NCI-H128 (cell line): Measurements from ENCODE around the gene FAM25A.

ENCODE experiments used
- DNase-seq: peaks from one replicate; lab custom pipeline; 2025; ENCODE audit not compliant: unreplicated experiment; lab: John Stamatoyannopoulos, UW

FAM25A gene

DNA sequence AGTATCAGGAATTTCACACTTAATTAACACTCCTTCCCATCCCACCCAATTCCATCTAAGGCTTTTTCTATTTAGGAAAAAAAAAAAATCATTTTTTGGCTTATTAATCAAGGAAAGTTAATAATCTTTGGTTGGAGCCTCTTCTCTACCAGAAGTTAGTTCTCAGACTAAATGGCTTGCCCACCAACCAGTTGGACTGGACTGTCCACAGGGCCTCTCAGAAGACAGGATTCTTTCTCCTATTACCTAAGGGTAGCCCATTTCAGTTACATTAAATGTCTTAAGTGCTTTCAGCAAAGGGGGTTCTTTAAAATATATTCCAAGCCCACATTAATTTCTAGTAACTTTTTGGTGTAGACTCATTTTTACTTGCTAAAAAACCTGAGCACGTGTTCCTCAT lies 39.3 kb downstream of the FAM25A start:
- DNase-seq, result no peak

DNA sequence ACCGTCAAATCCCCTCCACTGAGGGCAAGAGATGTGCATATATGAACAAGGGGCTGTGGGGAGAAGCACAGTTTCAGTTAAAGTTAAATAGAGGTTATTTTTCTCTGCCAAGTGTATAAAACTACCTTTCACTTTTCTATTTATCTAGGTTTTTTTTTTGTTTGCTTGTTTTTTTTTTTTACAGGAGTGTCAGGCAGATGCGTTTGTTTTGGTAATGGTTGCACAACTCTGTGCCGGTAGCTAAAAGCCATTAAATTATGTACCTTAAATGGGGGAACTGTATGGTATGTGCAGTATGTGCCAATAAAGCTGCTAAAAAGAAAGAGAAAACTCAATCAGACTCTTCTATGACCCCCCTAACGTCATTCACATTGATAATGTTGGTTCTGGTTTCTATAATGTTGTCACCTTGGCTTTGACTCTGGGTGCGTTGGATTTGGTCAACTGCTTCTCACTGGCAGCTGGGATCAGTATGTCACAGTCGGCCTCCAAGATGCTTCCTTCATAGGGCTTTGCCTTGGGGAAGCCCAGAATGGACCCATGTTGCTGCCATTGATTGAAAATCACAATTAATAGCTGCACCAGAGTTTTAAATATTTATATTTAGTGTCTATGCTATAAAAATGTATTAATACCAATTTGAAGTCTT lies 40.3 kb downstream of the FAM25A start:
- no peak for DNase-seq

GRCh38 chr10:87064651-87065050 lies 44.6 kb downstream of the FAM25A start:
- no peak for DNase-seq

DNA sequence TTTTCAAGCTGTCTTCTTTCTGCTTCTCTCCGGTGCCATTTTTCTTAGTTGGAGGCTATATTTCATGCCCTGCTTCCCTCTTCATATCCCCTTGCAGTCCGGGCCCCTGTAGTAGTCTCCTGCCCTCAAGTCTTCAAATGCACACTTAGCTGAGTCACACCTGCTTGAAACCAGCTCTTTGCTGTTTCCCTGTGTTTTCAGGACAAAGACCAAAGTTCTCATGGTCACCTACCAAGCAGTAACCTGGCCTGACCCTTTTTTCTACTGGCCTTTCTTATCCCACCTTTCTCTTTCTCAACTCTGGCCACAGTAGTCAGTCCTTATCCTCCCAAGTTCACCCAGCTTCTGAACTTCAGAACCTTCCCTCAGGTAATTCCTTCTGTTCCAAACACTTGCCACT lies 46.1 kb downstream of the FAM25A start:
- DNase-seq, result no peak

GRCh38 chr10:87066865-87067264 lies 46.8 kb downstream of the FAM25A start:
- no peak for DNase-seq

DNA sequence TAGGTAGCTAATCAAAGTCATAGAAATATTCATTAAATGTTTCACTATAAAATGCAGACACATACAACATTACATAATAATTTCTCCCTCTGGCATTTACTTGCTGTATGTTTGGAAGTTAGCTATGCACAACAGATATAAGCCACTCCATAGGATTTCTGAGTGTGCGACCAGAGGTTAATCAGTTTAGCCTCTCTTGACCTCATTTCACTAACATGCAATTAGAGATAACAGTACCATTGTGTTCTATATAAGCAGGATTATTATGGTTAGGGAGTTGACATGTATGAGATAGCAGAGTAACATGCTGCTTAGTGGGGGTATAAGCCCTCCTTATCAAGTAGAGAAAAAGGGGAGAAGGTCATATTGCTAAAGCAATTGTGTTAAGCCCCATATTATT lies 48.2 kb downstream of the FAM25A start:
- DNase-seq, result no peak

- DNase-seq, result no peak
These were observed 52.4 kb downstream of the FAM25A start for GRCh38 chr10:87072449-87072848.
